GM23338 (cell line): Measurements from ENCODE around the gene DAGLA. TPM values are rescaled to one million over a fixed set of nuclear protein-coding genes. Genes with fewer than 3 reads are reported as not detected.

ENCODE experiments used
- ATAC-seq: fragments of 200-7000 bp; cut with Tn5 transposase; 3 replicates; pipeline ENCODE4 v1.9.1; 2020
- DNase-seq: peaks from one replicate; pipeline ENCODE4 v3.0.0-alpha.2; 2015; ENCODE audit warnings: low spot score
- H2AFZ ChIP-seq: fragments of 200-600 bp; sonication (generic); 2 replicates; pipeline ENCODE4 v1.8.0; 2016; ENCODE audit warnings: antibody characterized with exemption, mild to moderate bottlenecking, moderate library complexity
- H3F3A ChIP-seq: fragments of 200-600 bp; sonication (generic); replicated peaks from 2 replicates; pipeline ENCODE4 v1.8.0; 2017; ENCODE audit warnings: antibody characterized with exemption, mixed run types, low read depth
- H3K27ac ChIP-seq: fragments of 200-600 bp; sonication (generic); 2 replicates; pipeline ENCODE4 v1.6.1; 2016; ENCODE audit warnings: low read depth
- H3K27me3 ChIP-seq: fragments of 200-600 bp; sonication (generic); 2 replicates; pipeline ENCODE4 v1.8.0; 2016; ENCODE audit warnings: mild to moderate bottlenecking, mixed run types, moderate library complexity; ENCODE audit not compliant: insufficient read depth
- H3K36me3 ChIP-seq: fragments of 200-600 bp; sonication (generic); 2 replicates; pipeline ENCODE4 v1.8.0; 2016; ENCODE audit warnings: mild to moderate bottlenecking; ENCODE audit not compliant: insufficient read depth
- H3K4me1 ChIP-seq: fragments of 200-600 bp; sonication (generic); 2 replicates; pipeline ENCODE4 v1.8.0; 2016; ENCODE audit warnings: mild to moderate bottlenecking, moderate library complexity; ENCODE audit not compliant: insufficient read depth
- H3K4me2 ChIP-seq: fragments of 200-600 bp; sonication (generic); 2 replicates; pipeline ENCODE4 v1.7.1; 2017; ENCODE audit warnings: mixed run types
- H3K4me3 ChIP-seq: fragments of 200-600 bp; sonication (generic); 2 replicates; pipeline ENCODE4 v1.6.1; 2016; ENCODE audit warnings: mixed run types
- H3K79me2 ChIP-seq: fragments of 200-600 bp; sonication (generic); replicated peaks from 2 replicates; pipeline ENCODE4 v1.8.0; 2017; ENCODE audit warnings: mild to moderate bottlenecking; ENCODE audit not compliant: insufficient read depth
- H3K9me2 ChIP-seq: fragments of 200-600 bp; sonication (generic); 2 replicates; pipeline ENCODE4 v1.8.0; 2017; ENCODE audit not compliant: insufficient read depth
- H4K20me1 ChIP-seq: fragments of 200-600 bp; sonication (generic); replicated peaks from 2 replicates; pipeline ENCODE4 v1.8.0; 2017; ENCODE audit warnings: mild to moderate bottlenecking; ENCODE audit not compliant: insufficient read depth
- H3K27ac Mint-ChIP-seq: 2 replicates; pipeline ENCODE4 v1.8.0; 2020; ENCODE audit warnings: inconsistent platforms, mild to moderate bottlenecking, moderate library complexity, mixed read lengths
- H3K27me3 Mint-ChIP-seq: 3 replicates; pipeline ENCODE4 v1.8.0; 2022; ENCODE audit warnings: low read depth, mild to moderate bottlenecking, moderate library complexity, mixed read lengths, inconsistent platforms; ENCODE audit not compliant: insufficient read depth, poor library complexity
- H3K36me3 Mint-ChIP-seq: 3 replicates; pipeline ENCODE4 v1.8.0; 2021; ENCODE audit warnings: low read depth, mild to moderate bottlenecking, inconsistent platforms, moderate library complexity, mixed read lengths
- H3K4me1 Mint-ChIP-seq: 3 replicates; pipeline ENCODE4 v1.8.0; 2020; ENCODE audit warnings: mild to moderate bottlenecking, inconsistent platforms, mixed read lengths
- H3K4me3 Mint-ChIP-seq: 3 replicates; pipeline ENCODE4 v1.8.0; 2021; ENCODE audit warnings: moderate library complexity, mild to moderate bottlenecking, inconsistent platforms, mixed read lengths
- H3K9me3 Mint-ChIP-seq: 3 replicates; pipeline ENCODE4 v1.8.0; 2020; ENCODE audit warnings: moderate library complexity, mild to moderate bottlenecking, inconsistent platforms, mixed read lengths
- CREB1 ChIP-seq: fragments of 250-450 bp; sonication (Bioruptor Pico); IDR thresholded peaks from 2 replicates; pipeline ENCODE4 v1.5.0; 2020; ENCODE audit warnings: low read depth, mild to moderate bottlenecking, moderate library complexity
- EZH2 ChIP-seq: fragments of 200-600 bp; sonication (generic); IDR thresholded peaks from one replicate; pipeline ENCODE4 v1.8.0; 2017; ENCODE audit warnings: antibody characterized with exemption, mild to moderate bottlenecking, low read depth; ENCODE audit not compliant: unreplicated experiment
- EZH2phosphoT487 ChIP-seq: fragments of 200-600 bp; sonication (generic); IDR thresholded peaks from one replicate; pipeline ENCODE4 v1.8.1; 2018; ENCODE audit warnings: antibody characterized with exemption; ENCODE audit not compliant: unreplicated experiment
- JUNB ChIP-seq: IDR thresholded peaks from one replicate; pipeline ENCODE4 v1.6.1; 2016; ENCODE audit warnings: antibody characterized with exemption; ENCODE audit not compliant: unreplicated experiment
- NANOG ChIP-seq: IDR thresholded peaks from 2 replicates; pipeline ENCODE4 v1.6.1; 2016; ENCODE audit warnings: antibody characterized with exemption, borderline replicate concordance
- POLR2AphosphoS5 ChIP-seq: IDR thresholded peaks from 2 replicates; pipeline ENCODE4 v1.6.1; 2016; ENCODE audit warnings: antibody characterized with exemption, low read depth
- STAT1 ChIP-seq: IDR thresholded peaks from one replicate; pipeline ENCODE4 v1.6.1; 2016; ENCODE audit warnings: antibody characterized with exemption; ENCODE audit not compliant: unreplicated experiment
- ZNF114 ChIP-seq: fragments of 250-450 bp; sonication (Bioruptor Pico); IDR thresholded peaks from 2 replicates; pipeline ENCODE4 v1.5.0; 2020; ENCODE audit warnings: mild to moderate bottlenecking, moderate library complexity
- ZNF331 ChIP-seq: fragments of 250-450 bp; sonication (Bioruptor Pico); IDR thresholded peaks from 2 replicates; pipeline ENCODE4 v1.5.0; 2020; ENCODE audit warnings: low read depth, mild to moderate bottlenecking, moderate library complexity
- polyA plus RNA-seq: library from polyadenylated mRNA; unstranded; fragments of >200 nt; fragmentation: Nextera tagmentation; extraction: Ambion mirVana; gene quantifications from 2 replicates; pipeline ENCODE4 v1.2.1, GENCODE V29; 2016
- total RNA-seq: library from RNA; depleted of rRNA; stranded (reverse); fragments of >200 nt; shearing (Covaris generic); gene quantifications from 2 replicates; pipeline ENCODE4 v1.2.3, GENCODE V29; 2014
- TF ChIP-seq, protein P1 (sequence below), 2 experiments: fragments of 200-600 bp in 1 of 2; sonication (generic) in 1 of 2; conservative IDR thresholded peaks; 2 replicates each; pipeline versions ENCODE4 v1.5.1 to v1.6.1; 2016 to 2017; ENCODE audit warnings: antibody characterized with exemption in 2 of 2, low read depth in 2 of 2, mild to moderate bottlenecking in 2 of 2, moderate library complexity in 1 of 2
- TF ChIP-seq, protein P2 (sequence below): IDR thresholded peaks from 2 replicates; pipeline ENCODE4 v1.6.1; 2016; ENCODE audit warnings: antibody characterized with exemption
- TF ChIP-seq, protein P3 (sequence below): IDR thresholded peaks from one replicate; pipeline ENCODE4 v1.6.1; 2018; ENCODE audit warnings: antibody characterized with exemption; ENCODE audit not compliant: unreplicated experiment
- TF ChIP-seq, protein P4 (sequence below): fragments of 250-450 bp; sonication (Bioruptor Pico); IDR thresholded peaks from 2 replicates; pipeline ENCODE4 v1.5.0; 2020; ENCODE audit warnings: mild to moderate bottlenecking, moderate library complexity

Gene DAGLA
- total and polyA plus RNA-seq, 2 experiments from 2014 or later = 0.55 to 2.5 TPM

DNA sequence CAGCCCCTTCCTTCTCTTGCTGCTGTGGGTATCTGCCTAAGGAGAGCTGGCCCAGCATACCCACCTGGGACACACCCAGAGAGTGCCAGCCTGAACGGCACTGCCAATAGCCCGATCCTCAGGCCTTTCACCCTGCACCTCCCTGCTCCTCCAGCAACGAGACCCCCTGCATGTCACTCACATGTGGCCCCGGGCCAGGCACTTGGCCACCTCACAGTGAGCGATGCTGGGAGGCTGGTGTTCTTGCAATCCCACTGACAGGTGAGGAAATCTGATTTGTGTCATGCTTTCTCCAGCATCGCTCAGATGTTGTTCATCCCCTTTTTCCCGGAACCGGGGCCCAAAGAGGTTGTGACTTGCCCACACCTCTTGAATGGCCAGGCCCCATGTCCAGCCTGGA is 20.5 kb downstream of the DAGLA start:
- Mint-ChIP-seq H3K27me3 (peaks cover 9% of the 10 kb centered on the region), H3K4me1 (peaks cover 32% of the 10 kb centered on the region), H3K9me3 (no peaks in the 10 kb centered on the region), H3K27ac (no peak overlapping the region), H3K36me3 (no peaks in the 10 kb centered on the region), H3K4me3 (no peak overlapping the region; the same call in 2 of the 3 replicates)
- Histone ChIP-seq H4K20me1 (no peaks in the 10 kb centered on the region), H3K27ac (no peak overlapping the region), H3K79me2 (no peaks in the 10 kb centered on the region), H2AFZ (no peak overlapping the region; the same call in 1 of the 2 replicates), H3F3A (peaks cover 4% of the 10 kb centered on the region; the same call in 1 of the 2 replicates), H3K27me3 (no peaks in the 10 kb centered on the region), H3K36me3 (no peaks in the 10 kb centered on the region), H3K4me1 (peaks cover 6% of the 10 kb centered on the region; the same call in 1 of the 2 replicates), H3K9me2 (no peaks in the 10 kb centered on the region), H3K4me2 (no peak overlapping the region), H3K4me3 (no peak overlapping the region)
- no peak for ATAC-seq
- no peak for TF ChIP-seq ZNF331 (CRISPR knock-in tag)
- no peak for TF ChIP-seq STAT1
- no peak for TF ChIP-seq EZH2
- no peak for TF ChIP-seq NANOG
- TF ChIP-seq, protein P1, sequence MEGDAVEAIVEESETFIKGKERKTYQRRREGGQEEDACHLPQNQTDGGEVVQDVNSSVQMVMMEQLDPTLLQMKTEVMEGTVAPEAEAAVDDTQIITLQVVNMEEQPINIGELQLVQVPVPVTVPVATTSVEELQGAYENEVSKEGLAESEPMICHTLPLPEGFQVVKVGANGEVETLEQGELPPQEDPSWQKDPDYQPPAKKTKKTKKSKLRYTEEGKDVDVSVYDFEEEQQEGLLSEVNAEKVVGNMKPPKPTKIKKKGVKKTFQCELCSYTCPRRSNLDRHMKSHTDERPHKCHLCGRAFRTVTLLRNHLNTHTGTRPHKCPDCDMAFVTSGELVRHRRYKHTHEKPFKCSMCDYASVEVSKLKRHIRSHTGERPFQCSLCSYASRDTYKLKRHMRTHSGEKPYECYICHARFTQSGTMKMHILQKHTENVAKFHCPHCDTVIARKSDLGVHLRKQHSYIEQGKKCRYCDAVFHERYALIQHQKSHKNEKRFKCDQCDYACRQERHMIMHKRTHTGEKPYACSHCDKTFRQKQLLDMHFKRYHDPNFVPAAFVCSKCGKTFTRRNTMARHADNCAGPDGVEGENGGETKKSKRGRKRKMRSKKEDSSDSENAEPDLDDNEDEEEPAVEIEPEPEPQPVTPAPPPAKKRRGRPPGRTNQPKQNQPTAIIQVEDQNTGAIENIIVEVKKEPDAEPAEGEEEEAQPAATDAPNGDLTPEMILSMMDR (conservative IDR thresholded peaks at IDR 0.05; ENCODE audit: low read depth in 2 of 2) = no peak
- no peak for TF ChIP-seq ZNF114 (CRISPR knock-in tag)
- TF ChIP-seq, protein P2, sequence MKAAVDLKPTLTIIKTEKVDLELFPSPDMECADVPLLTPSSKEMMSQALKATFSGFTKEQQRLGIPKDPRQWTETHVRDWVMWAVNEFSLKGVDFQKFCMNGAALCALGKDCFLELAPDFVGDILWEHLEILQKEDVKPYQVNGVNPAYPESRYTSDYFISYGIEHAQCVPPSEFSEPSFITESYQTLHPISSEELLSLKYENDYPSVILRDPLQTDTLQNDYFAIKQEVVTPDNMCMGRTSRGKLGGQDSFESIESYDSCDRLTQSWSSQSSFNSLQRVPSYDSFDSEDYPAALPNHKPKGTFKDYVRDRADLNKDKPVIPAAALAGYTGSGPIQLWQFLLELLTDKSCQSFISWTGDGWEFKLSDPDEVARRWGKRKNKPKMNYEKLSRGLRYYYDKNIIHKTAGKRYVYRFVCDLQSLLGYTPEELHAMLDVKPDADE = no peak
- no peak for TF ChIP-seq JUNB
- TF ChIP-seq, protein P3, sequence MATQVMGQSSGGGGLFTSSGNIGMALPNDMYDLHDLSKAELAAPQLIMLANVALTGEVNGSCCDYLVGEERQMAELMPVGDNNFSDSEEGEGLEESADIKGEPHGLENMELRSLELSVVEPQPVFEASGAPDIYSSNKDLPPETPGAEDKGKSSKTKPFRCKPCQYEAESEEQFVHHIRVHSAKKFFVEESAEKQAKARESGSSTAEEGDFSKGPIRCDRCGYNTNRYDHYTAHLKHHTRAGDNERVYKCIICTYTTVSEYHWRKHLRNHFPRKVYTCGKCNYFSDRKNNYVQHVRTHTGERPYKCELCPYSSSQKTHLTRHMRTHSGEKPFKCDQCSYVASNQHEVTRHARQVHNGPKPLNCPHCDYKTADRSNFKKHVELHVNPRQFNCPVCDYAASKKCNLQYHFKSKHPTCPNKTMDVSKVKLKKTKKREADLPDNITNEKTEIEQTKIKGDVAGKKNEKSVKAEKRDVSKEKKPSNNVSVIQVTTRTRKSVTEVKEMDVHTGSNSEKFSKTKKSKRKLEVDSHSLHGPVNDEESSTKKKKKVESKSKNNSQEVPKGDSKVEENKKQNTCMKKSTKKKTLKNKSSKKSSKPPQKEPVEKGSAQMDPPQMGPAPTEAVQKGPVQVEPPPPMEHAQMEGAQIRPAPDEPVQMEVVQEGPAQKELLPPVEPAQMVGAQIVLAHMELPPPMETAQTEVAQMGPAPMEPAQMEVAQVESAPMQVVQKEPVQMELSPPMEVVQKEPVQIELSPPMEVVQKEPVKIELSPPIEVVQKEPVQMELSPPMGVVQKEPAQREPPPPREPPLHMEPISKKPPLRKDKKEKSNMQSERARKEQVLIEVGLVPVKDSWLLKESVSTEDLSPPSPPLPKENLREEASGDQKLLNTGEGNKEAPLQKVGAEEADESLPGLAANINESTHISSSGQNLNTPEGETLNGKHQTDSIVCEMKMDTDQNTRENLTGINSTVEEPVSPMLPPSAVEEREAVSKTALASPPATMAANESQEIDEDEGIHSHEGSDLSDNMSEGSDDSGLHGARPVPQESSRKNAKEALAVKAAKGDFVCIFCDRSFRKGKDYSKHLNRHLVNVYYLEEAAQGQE = no peak
- TF ChIP-seq, protein P4, sequence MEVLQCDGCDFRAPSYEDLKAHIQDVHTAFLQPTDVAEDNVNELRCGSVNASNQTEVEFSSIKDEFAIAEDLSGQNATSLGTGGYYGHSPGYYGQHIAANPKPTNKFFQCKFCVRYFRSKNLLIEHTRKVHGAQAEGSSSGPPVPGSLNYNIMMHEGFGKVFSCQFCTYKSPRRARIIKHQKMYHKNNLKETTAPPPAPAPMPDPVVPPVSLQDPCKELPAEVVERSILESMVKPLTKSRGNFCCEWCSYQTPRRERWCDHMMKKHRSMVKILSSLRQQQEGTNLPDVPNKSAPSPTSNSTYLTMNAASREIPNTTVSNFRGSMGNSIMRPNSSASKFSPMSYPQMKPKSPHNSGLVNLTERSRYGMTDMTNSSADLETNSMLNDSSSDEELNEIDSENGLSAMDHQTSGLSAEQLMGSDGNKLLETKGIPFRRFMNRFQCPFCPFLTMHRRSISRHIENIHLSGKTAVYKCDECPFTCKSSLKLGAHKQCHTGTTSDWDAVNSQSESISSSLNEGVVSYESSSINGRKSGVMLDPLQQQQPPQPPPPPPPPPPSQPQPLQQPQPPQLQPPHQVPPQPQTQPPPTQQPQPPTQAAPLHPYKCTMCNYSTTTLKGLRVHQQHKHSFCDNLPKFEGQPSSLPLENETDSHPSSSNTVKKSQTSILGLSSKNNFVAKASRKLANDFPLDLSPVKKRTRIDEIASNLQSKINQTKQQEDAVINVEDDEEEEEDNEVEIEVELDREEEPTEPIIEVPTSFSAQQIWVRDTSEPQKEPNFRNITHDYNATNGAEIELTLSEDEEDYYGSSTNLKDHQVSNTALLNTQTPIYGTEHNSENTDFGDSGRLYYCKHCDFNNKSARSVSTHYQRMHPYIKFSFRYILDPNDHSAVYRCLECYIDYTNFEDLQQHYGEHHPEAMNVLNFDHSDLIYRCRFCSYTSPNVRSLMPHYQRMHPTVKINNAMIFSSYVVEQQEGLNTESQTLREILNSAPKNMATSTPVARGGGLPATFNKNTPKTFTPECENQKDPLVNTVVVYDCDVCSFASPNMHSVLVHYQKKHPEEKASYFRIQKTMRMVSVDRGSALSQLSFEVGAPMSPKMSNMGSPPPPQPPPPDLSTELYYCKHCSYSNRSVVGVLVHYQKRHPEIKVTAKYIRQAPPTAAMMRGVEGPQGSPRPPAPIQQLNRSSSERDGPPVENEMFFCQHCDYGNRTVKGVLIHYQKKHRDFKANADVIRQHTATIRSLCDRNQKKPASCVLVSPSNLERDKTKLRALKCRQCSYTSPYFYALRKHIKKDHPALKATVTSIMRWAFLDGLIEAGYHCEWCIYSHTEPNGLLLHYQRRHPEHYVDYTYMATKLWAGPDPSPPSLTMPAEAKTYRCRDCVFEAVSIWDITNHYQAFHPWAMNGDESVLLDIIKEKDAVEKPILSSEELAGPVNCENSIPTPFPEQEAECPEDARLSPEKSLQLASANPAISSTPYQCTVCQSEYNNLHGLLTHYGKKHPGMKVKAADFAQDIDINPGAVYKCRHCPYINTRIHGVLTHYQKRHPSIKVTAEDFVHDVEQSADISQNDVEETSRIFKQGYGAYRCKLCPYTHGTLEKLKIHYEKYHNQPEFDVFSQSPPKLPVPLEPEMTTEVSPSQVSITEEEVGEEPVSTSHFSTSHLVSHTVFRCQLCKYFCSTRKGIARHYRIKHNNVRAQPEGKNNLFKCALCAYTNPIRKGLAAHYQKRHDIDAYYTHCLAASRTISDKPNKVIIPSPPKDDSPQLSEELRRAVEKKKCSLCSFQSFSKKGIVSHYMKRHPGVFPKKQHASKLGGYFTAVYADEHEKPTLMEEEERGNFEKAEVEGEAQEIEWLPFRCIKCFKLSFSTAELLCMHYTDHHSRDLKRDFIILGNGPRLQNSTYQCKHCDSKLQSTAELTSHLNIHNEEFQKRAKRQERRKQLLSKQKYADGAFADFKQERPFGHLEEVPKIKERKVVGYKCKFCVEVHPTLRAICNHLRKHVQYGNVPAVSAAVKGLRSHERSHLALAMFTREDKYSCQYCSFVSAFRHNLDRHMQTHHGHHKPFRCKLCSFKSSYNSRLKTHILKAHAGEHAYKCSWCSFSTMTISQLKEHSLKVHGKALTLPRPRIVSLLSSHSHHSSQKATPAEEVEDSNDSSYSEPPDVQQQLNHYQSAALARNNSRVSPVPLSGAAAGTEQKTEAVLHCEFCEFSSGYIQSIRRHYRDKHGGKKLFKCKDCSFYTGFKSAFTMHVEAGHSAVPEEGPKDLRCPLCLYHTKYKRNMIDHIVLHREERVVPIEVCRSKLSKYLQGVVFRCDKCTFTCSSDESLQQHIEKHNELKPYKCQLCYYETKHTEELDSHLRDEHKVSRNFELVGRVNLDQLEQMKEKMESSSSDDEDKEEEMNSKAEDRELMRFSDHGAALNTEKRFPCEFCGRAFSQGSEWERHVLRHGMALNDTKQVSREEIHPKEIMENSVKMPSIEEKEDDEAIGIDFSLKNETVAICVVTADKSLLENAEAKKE (CRISPR knock-in tag) = no peak
- no peak for TF ChIP-seq CREB1 (CRISPR knock-in tag)
- TF ChIP-seq EZH2phosphoT487 = no peak
- TF ChIP-seq POLR2AphosphoS5 = no peak
- no peak for DNase-seq
